ENCODE measurements around the gene DAW1. TPM values are rescaled to one million over a fixed set of nuclear protein-coding genes. Genes with fewer than 3 reads are reported as not detected.

The DAW1 gene
- total RNA-seq, 1 experiment from 2014 or later, result 0.26 TPM

- DNase-seq (ENCODE audit: low read depth, low spot score) (no peak), ATAC-seq (no peak)
- intact Hi-C loops (cut with micrococcal nuclease; ENCODE audit: unreplicated experiment) (no loop called here), in situ Hi-C loops (cut with HindIII; ENCODE audit: low pct_unique_long_range_greater_than_20kb, low sequenced_read_pairs) (no loop called here)
- H3K4me1 ChIP-seq (ENCODE audit: control insufficient read depth, insufficient read depth, low read length), result no peaks in the 10 kb centered on the region
- no TSS peak for BruUV-seq (replicated peaks)
- H3K36me3 ChIP-seq (ENCODE audit: control insufficient read depth, insufficient read depth, low read length), result no peaks in the 10 kb centered on the region
- POLR2A ChIA-PET, result no interaction called here
- H3K27ac ChIP-seq (ENCODE audit: low read length), result no peak overlapping the region
- CTCF ChIA-PET, result no interaction called here
- H3K4me3 ChIP-seq (ENCODE audit: low read depth in 2 of 2, low read length in 2 of 2), result no peak overlapping the region
- no peaks in the 10 kb centered on the region for H3K9me3 ChIP-seq (ENCODE audit: control insufficient read depth, insufficient read depth, low read depth, low read length)
- H3K27me3 ChIP-seq (ENCODE audit: control insufficient read depth, insufficient read depth, low read length), result no peaks in the 10 kb centered on the region
- TF ChIP-seq SIN3A (IDR thresholded peaks at IDR 0.05; ENCODE audit: borderline replicate concordance, insufficient read depth, low read depth, low read length) (no peak), TCF7L2 (IDR thresholded peaks at IDR 0.05; ENCODE audit: low read depth, low read length) (no peak), POLR2AphosphoS5 (IDR thresholded peaks at IDR 0.05; ENCODE audit: low read depth, low read length) (no peak), REST (IDR thresholded peaks at IDR 0.05; ENCODE audit: insufficient read depth in 1 of 2, low read depth in 2 of 2, low read length in 1 of 2) (no peak)
- TF ChIP-seq, protein P1, sequence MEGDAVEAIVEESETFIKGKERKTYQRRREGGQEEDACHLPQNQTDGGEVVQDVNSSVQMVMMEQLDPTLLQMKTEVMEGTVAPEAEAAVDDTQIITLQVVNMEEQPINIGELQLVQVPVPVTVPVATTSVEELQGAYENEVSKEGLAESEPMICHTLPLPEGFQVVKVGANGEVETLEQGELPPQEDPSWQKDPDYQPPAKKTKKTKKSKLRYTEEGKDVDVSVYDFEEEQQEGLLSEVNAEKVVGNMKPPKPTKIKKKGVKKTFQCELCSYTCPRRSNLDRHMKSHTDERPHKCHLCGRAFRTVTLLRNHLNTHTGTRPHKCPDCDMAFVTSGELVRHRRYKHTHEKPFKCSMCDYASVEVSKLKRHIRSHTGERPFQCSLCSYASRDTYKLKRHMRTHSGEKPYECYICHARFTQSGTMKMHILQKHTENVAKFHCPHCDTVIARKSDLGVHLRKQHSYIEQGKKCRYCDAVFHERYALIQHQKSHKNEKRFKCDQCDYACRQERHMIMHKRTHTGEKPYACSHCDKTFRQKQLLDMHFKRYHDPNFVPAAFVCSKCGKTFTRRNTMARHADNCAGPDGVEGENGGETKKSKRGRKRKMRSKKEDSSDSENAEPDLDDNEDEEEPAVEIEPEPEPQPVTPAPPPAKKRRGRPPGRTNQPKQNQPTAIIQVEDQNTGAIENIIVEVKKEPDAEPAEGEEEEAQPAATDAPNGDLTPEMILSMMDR (IDR thresholded peaks at IDR 0.05), result no peak
These were observed 17.9 kb downstream of the DAW1 start for GRCh38 chr2:227889336-227889735.

DNA sequence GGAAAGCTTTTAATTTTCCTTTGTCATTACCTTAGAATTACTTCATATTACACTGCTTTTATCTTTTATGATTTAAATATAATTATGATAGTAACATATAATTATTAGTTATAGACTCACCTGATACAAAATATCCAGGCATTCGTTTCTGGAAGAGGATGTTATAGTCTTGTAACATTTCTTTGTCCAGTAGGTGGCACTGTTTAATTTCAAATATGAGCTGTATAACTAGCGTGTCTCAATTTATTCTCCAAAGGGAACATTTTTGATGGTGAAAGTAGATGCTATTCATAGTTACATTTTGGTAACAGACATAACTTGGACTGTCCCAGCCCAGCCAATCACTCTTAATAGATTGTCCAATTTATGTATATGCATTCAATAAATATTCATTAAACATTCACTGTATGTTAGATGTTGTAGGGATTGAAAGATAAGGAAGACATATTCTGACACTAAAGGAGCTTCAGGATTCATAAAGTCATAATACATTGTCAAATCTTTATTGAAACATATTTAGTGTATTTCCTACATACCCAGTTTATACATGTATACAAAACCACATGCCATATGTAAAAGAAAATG is 19.2 kb downstream of the DAW1 start:
- ChIA-PET POLR2A (no interaction called here), CTCF (interaction anchor here (0.6 to 1.2 kb wide), 3 partner anchors 19 to 1375 kb away, joined by 3 read pairs; partner anchors contain the start of gene DAW1)
- Histone ChIP-seq H3K4me3 (ENCODE audit: low read depth in 2 of 2, low read length in 2 of 2) (no peak overlapping the region), H3K9me3 (ENCODE audit: control insufficient read depth, insufficient read depth, low read depth, low read length) (no peaks in the 10 kb centered on the region), H3K27me3 (ENCODE audit: control insufficient read depth, insufficient read depth, low read length) (no peaks in the 10 kb centered on the region), H3K36me3 (ENCODE audit: control insufficient read depth, insufficient read depth, low read length) (no peaks in the 10 kb centered on the region), H3K27ac (ENCODE audit: low read length) (no peak overlapping the region), H3K4me1 (ENCODE audit: control insufficient read depth, insufficient read depth, low read length) (no peaks in the 10 kb centered on the region)
- TF ChIP-seq, protein P1 (IDR thresholded peaks at IDR 0.05), result peak; percentile 51; the same call in 1 of the 2 replicates
- TF ChIP-seq SIN3A (IDR thresholded peaks at IDR 0.05; ENCODE audit: borderline replicate concordance, insufficient read depth, low read depth, low read length), result no peak
- in situ Hi-C loops (cut with HindIII; ENCODE audit: low pct_unique_long_range_greater_than_20kb, low sequenced_read_pairs) (no loop called here), intact Hi-C loops (cut with micrococcal nuclease; ENCODE audit: unreplicated experiment) (loop anchor here (2.0 to 10.0 kb wide), 2 partner anchors 768 to 1384 kb away; partner anchors contain the start of gene PID1)
- DNase-seq (ENCODE audit: low read depth, low spot score) (no peak), ATAC-seq (peak; percentile 85)
- no TSS peak for BruUV-seq (replicated peaks)

Data from Panc1 (cell line).